Caco-2 (cell line): ENCODE measurements around the gene CDCA3. TPM values are rescaled to one million over a fixed set of nuclear protein-coding genes. Genes with fewer than 3 reads are reported as not detected.
A peak's percentile ranks its signal among the peaks of the same experiment; 100 is the strongest.

ENCODE experiments used
- BruUV-seq: library from RNA; stranded (reverse); fragments of 400-500 nt; replicated peaks from 2 replicates; lab custom pipeline; 2021; lab: Mats Ljungman, UMichigan
- CTCF ChIA-PET: fragments of 300-600 bp; sonication (Branson Sonifier 250); formaldehyde crosslinking; loops from one replicate; lab custom pipeline; 2022; ENCODE audit warnings: antibody characterized with exemption; lab: Charles Lee
- POLR2A ChIA-PET: fragments of 300-600 bp; sonication (Branson Sonifier 250); formaldehyde crosslinking; loops from one replicate; lab custom pipeline; 2022; ENCODE audit warnings: antibody characterized with exemption; lab: Charles Lee
- DNase-seq, 2 experiments: peaks; one replicate each; pipeline versions ENCODE4 v3.0.0 to v3.0.0-alpha.2; 2020 to 2022
- H3K27me3 ChIP-seq: replicated peaks from 2 replicates; pipeline ENCODE4 v1.6.0; 2011; ENCODE audit warnings: low read length; ENCODE audit not compliant: control insufficient read depth, insufficient read depth
- H3K36me3 ChIP-seq: 2 replicates; pipeline ENCODE4 v1.5.1; 2011; ENCODE audit warnings: low read length; ENCODE audit not compliant: control insufficient read depth, insufficient read depth
- H3K4me1 ChIP-seq: fragments of 250-450 bp; sonication (Bioruptor Pico); 2 replicates; pipeline ENCODE4 v1.5.1; 2020; ENCODE audit warnings: mild to moderate bottlenecking
- H3K4me3 ChIP-seq: 2 replicates; pipeline ENCODE4 v1.5.1; 2011; ENCODE audit warnings: low read depth, mild to moderate bottlenecking, control low read depth, low read length
- H3K9me3 ChIP-seq: fragments of 250-450 bp; sonication (Bioruptor Pico); 2 replicates; pipeline ENCODE4 v1.5.1; 2020; ENCODE audit warnings: mild to moderate bottlenecking, moderate library complexity
- H3K27ac Mint-ChIP-seq: one replicate; pipeline ENCODE4 v1.8.0; 2022; ENCODE audit warnings: mixed read lengths; ENCODE audit not compliant: unreplicated experiment
- H3K27me3 Mint-ChIP-seq: one replicate; pipeline ENCODE4 v1.8.0; 2022; ENCODE audit warnings: mixed read lengths; ENCODE audit not compliant: insufficient read depth, unreplicated experiment
- H3K36me3 Mint-ChIP-seq: one replicate; pipeline ENCODE4 v1.8.0; 2022; ENCODE audit warnings: mild to moderate bottlenecking, mixed read lengths; ENCODE audit not compliant: insufficient read depth, unreplicated experiment
- H3K4me1 Mint-ChIP-seq: one replicate; pipeline ENCODE4 v1.8.0; 2022; ENCODE audit warnings: low read depth, mixed read lengths; ENCODE audit not compliant: unreplicated experiment
- H3K4me3 Mint-ChIP-seq: one replicate; pipeline ENCODE4 v1.8.0; 2022; ENCODE audit warnings: mild to moderate bottlenecking, moderate library complexity, mixed read lengths; ENCODE audit not compliant: unreplicated experiment
- H3K9me3 Mint-ChIP-seq: one replicate; pipeline ENCODE4 v1.8.0; 2022; ENCODE audit warnings: mixed read lengths; ENCODE audit not compliant: unreplicated experiment
- CTCF ChIP-seq, 2 experiments: fragments of 200-600 bp in 1 of 2; IDR thresholded peaks; 1 replicate in 1 of 2; 2 replicates in 1 of 2; pipeline versions ENCODE4 v1.5.1 to v1.8.0; 2011 to 2022; ENCODE audit warnings: antibody characterized with exemption in 1 of 2, control low read depth in 1 of 2, inconsistent platforms in 1 of 2, low read depth in 1 of 2, low read length in 1 of 2, mild to moderate bottlenecking in 1 of 2, moderate library complexity in 1 of 2; ENCODE audit not compliant: insufficient read depth in 1 of 2, severe bottlenecking in 1 of 2, unreplicated experiment in 1 of 2
- intact Hi-C: fragments of 100-400 bp; cut with micrococcal nuclease; formaldehyde crosslinking; loops from one replicate; pipeline ENCODE4 v1.10.0; 2022; ENCODE audit not compliant: unreplicated experiment
- total RNA-seq: library from RNA; stranded (reverse); gene quantifications from 2 replicates; pipeline ENCODE4 v1.2.3, GENCODE V29; 2022

The CDCA3 gene
- total RNA-seq, 1 experiment from 2014 or later, result 147 TPM

GRCh38 chr12:6843118-6843902 is 7.8 kb downstream of the CDCA3 start:
- intact Hi-C loops, result no loop called here
- BruUV-seq, result no TSS peak
- peaks cover 18% of the 10 kb centered on the region for H3K4me1 ChIP-seq
- H3K9me3 Mint-ChIP-seq, result no peaks in the 10 kb centered on the region
- H3K4me3 Mint-ChIP-seq, result no peak overlapping the region
- H3K36me3 ChIP-seq, result no peaks in the 10 kb centered on the region; the same call in 1 of the 2 replicates
- DNase-seq, result peak; percentile 73 to 76
- peaks cover 52% of the 10 kb centered on the region for H3K36me3 Mint-ChIP-seq
- CTCF ChIA-PET, result interaction anchor here (1.3 to 1.6 kb wide), 3 partner anchors 9 to 90 kb away, joined by 5 to 8 read pairs (median 5); partner anchors contain the start of genes MLF2, SPSB2 and USP5
- TF ChIP-seq CTCF (IDR thresholded peaks at IDR 0.05; ENCODE audit: insufficient read depth in 1 of 2, low read depth in 1 of 2, low read length in 1 of 2, severe bottlenecking in 1 of 2, unreplicated experiment in 1 of 2), result peak; percentile 26 to 30
- H3K4me1 Mint-ChIP-seq, result peaks cover 10% of the 10 kb centered on the region
- no peak overlapping the region for H3K27ac Mint-ChIP-seq
- no peaks in the 10 kb centered on the region for H3K9me3 ChIP-seq
- H3K27me3 ChIP-seq, result no peaks in the 10 kb centered on the region
- no peaks in the 10 kb centered on the region for H3K27me3 Mint-ChIP-seq
- POLR2A ChIA-PET, result interaction anchor here (0.6 to 5.1 kb wide), 2 partner anchors 9 to 26 kb away, joined by 3 to 28 read pairs; partner anchors contain the start of genes CDCA3 and USP5
- no peak overlapping the region for H3K4me3 ChIP-seq

GRCh38 chr12:6842075-6842474 is 9.0 kb downstream of the CDCA3 start:
- no peaks in the 10 kb centered on the region for H3K27me3 ChIP-seq
- no peaks in the 10 kb centered on the region for H3K9me3 ChIP-seq
- no peaks in the 10 kb centered on the region for H3K9me3 Mint-ChIP-seq
- no peak for DNase-seq
- ChIA-PET CTCF (interaction anchor here (0.6 to 1.4 kb wide), 2 partner anchors 89 to 227 kb away, joined by 5 read pairs; partner anchors contain the start of gene MLF2), POLR2A (interaction anchor here (5.1 kb wide), 1 partner anchor 10 kb away, joined by 28 read pairs; the partner anchor contains the start of genes CDCA3 and USP5)
- no peaks in the 10 kb centered on the region for H3K27me3 Mint-ChIP-seq
- peaks cover 41% of the 10 kb centered on the region for H3K36me3 Mint-ChIP-seq
- peaks cover 18% of the 10 kb centered on the region for H3K4me1 ChIP-seq
- H3K27ac Mint-ChIP-seq, result no peak overlapping the region
- H3K36me3 ChIP-seq, result no peaks in the 10 kb centered on the region; the same call in 1 of the 2 replicates
- no peak overlapping the region for H3K4me3 Mint-ChIP-seq
- H3K4me1 Mint-ChIP-seq, result peaks cover 10% of the 10 kb centered on the region
- BruUV-seq, result no TSS peak
- intact Hi-C loops, result no loop called here
- no peak for TF ChIP-seq CTCF (IDR thresholded peaks at IDR 0.05; ENCODE audit: insufficient read depth in 1 of 2, low read depth in 1 of 2, low read length in 1 of 2, severe bottlenecking in 1 of 2, unreplicated experiment in 1 of 2)
- no peak overlapping the region for H3K4me3 ChIP-seq

- Mint-ChIP-seq H3K36me3 (peaks cover 41% of the 10 kb centered on the region), H3K4me3 (no peak within 1 kb of the TSS), H3K27me3 (no peaks in the 10 kb centered on the region), H3K4me1 (peaks cover 15% of the 10 kb centered on the region), H3K9me3 (no peaks in the 10 kb centered on the region), H3K27ac (no peak within 1 kb of the TSS)
- ChIA-PET POLR2A (interaction anchor here (1.4 to 5.1 kb wide), 2 partner anchors 11 to 88 kb away, joined by 5 to 28 read pairs; partner anchors contain the start of genes CDCA3, MLF2 and USP5), CTCF (interaction anchor here (0.6 to 2.3 kb wide), 3 partner anchors 11 to 70 kb away, joined by 3 to 8 read pairs (median 8); partner anchors contain the start of gene USP5)
- H3K27me3 ChIP-seq, result no peaks in the 10 kb centered on the region
- no peak within 1 kb of the TSS for H3K4me3 ChIP-seq
- H3K9me3 ChIP-seq, result no peaks in the 10 kb centered on the region
- no peak for DNase-seq
- BruUV-seq, result no TSS peak
- peaks cover 18% of the 10 kb centered on the region for H3K4me1 ChIP-seq
- intact Hi-C loops, result no loop called here
- no peak for TF ChIP-seq CTCF (IDR thresholded peaks at IDR 0.05; ENCODE audit: insufficient read depth in 1 of 2, low read depth in 1 of 2, low read length in 1 of 2, severe bottlenecking in 1 of 2, unreplicated experiment in 1 of 2)
- no peaks in the 10 kb centered on the region for H3K36me3 ChIP-seq
Observed at GRCh38 chr12:6840761-6841515, 10.1 kb downstream of the CDCA3 start, which contains the start of gene GNB3. TSS of gene GNB3 (plus strand) at chr12:6840925. CDS start at chr12:6841288, 363 bp downstream.
